Body of pancreas (tissue), 4 donors: ENCODE measurements around the gene MEIS2. TPM values are rescaled to one million over a fixed set of nuclear protein-coding genes. Genes with fewer than 3 reads are reported as not detected.

ENCODE experiments used
- ATAC-seq: fragments of 150-250 bp; one replicate; pipeline ENCODE4 v1.9.1; 2016
- DNase-seq, 4 donors: peaks; one replicate each; pipeline ENCODE4 v3.0.0-alpha.2; 2019
- H3K27ac ChIP-seq, 4 donors: fragments of 200-600 bp; sonication (generic); 1 replicate in 3 of 4; 2 replicates in 1 of 4; pipeline versions ENCODE4 v1.5.1 to v1.6.1; 2016 to 2019; ENCODE audit warnings: mild to moderate bottlenecking in 1 of 4, mixed read lengths in 1 of 4, moderate library complexity in 1 of 4
- H3K27me3 ChIP-seq, 2 donors: fragments of 200-600 bp; sonication (generic); one replicate each; pipeline ENCODE4 v1.6.0; 2016; ENCODE audit warnings: mild to moderate bottlenecking in 1 of 2
- H3K36me3 ChIP-seq, 2 donors: fragments of 200-600 bp; sonication (generic); replicated peaks in 1 of 2; 2 replicates each; pipeline ENCODE4 v1.5.1; 2016; ENCODE audit warnings: low read depth in 2 of 2; ENCODE audit not compliant: insufficient read depth in 1 of 2
- H3K4me1 ChIP-seq: fragments of 200-600 bp; sonication (generic); one replicate; pipeline ENCODE4 v1.6.0; 2016
- H3K4me3 ChIP-seq, 2 donors: fragments of 200-600 bp; sonication (generic); 1 replicate in 1 of 2; 2 replicates in 1 of 2; pipeline ENCODE4 v1.5.1; 2016 to 2019
- H3K9me3 ChIP-seq, 3 donors: fragments of 200-600 bp; sonication (generic); 1 replicate in 2 of 3; 2 replicates in 1 of 3; pipeline ENCODE4 v1.5.1; 2016
- POLR2A ChIP-seq, 3 donors: fragments of 450-650 bp; IDR thresholded peaks; one replicate each; pipeline ENCODE4 v1.6.1; 2016; ENCODE audit warnings: antibody characterized with exemption in 3 of 3, mild to moderate bottlenecking in 2 of 3
- WGBS, 2 donors: methylation state at CpG; one replicate each; pipeline ENCODE4 v1.1.5; 2017; 5-methylcytosine and 5-hydroxymethylcytosine counted together
- intact Hi-C: fragments of 100-400 bp; cut with DNase I; formaldehyde crosslinking; loops from one replicate; pipeline ENCODE4 v1.15.1; 2023
- total RNA-seq, 2 donors: library from RNA; depleted of rRNA; stranded (reverse); fragments of >200 nt; gene quantifications; one replicate each; pipeline ENCODE4 v1.1.0, GENCODE V29; 2016
- TF ChIP-seq, protein P1 (sequence below), 7 experiments: fragments of 450-650 bp in 4 of 7; fragments of 200-600 bp in 3 of 7; sonication (generic) in 3 of 7; IDR thresholded peaks; one replicate each; pipeline ENCODE4 v1.5.1; 2016 to 2019; ENCODE audit warnings: antibody characterized with exemption in 7 of 7

Gene MEIS2
- total RNA-seq, 2 donors from 2014 or later = 11.9 to 86.0 TPM

- Histone ChIP-seq H3K36me3 (no peaks in the 10 kb centered on the region), H3K9me3 (no peaks in the 10 kb centered on the region), H3K27ac (peak overlapping the region in 1 of 4 donors; percentile 24), H3K4me3 (no peak overlapping the region), H3K27me3 (no peaks in the 10 kb centered on the region), H3K4me1 (peaks cover 12% of the 10 kb centered on the region)
- intact Hi-C loops = no loop called here
- TF ChIP-seq POLR2A (IDR thresholded peaks at IDR 0.05) = no peak
- TF ChIP-seq, protein P1, sequence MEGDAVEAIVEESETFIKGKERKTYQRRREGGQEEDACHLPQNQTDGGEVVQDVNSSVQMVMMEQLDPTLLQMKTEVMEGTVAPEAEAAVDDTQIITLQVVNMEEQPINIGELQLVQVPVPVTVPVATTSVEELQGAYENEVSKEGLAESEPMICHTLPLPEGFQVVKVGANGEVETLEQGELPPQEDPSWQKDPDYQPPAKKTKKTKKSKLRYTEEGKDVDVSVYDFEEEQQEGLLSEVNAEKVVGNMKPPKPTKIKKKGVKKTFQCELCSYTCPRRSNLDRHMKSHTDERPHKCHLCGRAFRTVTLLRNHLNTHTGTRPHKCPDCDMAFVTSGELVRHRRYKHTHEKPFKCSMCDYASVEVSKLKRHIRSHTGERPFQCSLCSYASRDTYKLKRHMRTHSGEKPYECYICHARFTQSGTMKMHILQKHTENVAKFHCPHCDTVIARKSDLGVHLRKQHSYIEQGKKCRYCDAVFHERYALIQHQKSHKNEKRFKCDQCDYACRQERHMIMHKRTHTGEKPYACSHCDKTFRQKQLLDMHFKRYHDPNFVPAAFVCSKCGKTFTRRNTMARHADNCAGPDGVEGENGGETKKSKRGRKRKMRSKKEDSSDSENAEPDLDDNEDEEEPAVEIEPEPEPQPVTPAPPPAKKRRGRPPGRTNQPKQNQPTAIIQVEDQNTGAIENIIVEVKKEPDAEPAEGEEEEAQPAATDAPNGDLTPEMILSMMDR (IDR thresholded peaks at IDR 0.05) = no peak
- DNase-seq (no peak), ATAC-seq (no peak)
- 60 to 68% methylated on average over 2 of the region's 2 CpGs for WGBS, 2 donors
These were observed 11.9 kb downstream of the MEIS2 start for GRCh38 chr15:37088436-37088835.

GRCh38 chr15:37087131-37087588, 13.2 kb downstream of the MEIS2 start:
- Histone ChIP-seq H3K9me3 (no peaks in the 10 kb centered on the region), H3K27ac (peak overlapping the region in 1 of 4 donors; percentile 32), H3K4me3 (no peak overlapping the region), H3K4me1 (peaks cover 13% of the 10 kb centered on the region), H3K27me3 (no peaks in the 10 kb centered on the region), H3K36me3 (peaks cover 0 to 2% of the 10 kb centered on the region in 2 donors)
- 81 to 88% methylated on average over 4 of the region's 4 CpGs for WGBS, 2 donors
- intact Hi-C loops = no loop called here
- no peak for ATAC-seq
- no peak for TF ChIP-seq POLR2A (IDR thresholded peaks at IDR 0.05)
- TF ChIP-seq, protein P1 (IDR thresholded peaks at IDR 0.05) = no peak
- no peak for DNase-seq

GRCh38 chr15:37086521-37086920, 13.8 kb downstream of the MEIS2 start:
- no peak for DNase-seq
- Histone ChIP-seq H3K36me3 (peaks cover 0 to 2% of the 10 kb centered on the region in 2 donors), H3K27ac (peak overlapping the region in 2 of 4 donors; percentile 3 to 32), H3K27me3 (no peaks in the 10 kb centered on the region), H3K4me1 (peaks cover 20% of the 10 kb centered on the region), H3K9me3 (no peaks in the 10 kb centered on the region), H3K4me3 (no peak overlapping the region)
- intact Hi-C loops = no loop called here
- 75% methylated on average over 1 of the region's 1 CpG for WGBS, 2 donors
- no peak for TF ChIP-seq POLR2A (IDR thresholded peaks at IDR 0.05)
- TF ChIP-seq, protein P1 (IDR thresholded peaks at IDR 0.05) = no peak
- no peak for ATAC-seq

DNA sequence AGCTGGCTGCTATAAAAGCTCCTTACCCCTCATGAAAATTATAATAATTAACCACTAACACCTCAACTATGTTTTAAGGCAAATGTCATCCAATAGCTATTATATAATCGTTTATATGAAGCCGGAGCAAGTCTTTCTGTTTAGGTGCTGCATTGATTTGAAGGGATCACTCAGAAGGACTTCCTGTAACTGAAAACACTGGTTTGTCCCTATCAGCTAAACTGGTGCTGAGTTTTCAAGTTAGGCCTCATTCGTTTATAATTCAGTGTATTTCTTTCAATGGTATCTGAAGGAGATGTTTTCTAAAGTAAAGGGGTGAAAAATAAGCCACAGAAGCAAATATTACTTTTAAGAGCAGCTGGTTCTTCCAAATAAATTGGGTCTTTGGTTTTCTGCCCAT, 14.2 kb downstream of the MEIS2 start:
- Histone ChIP-seq H3K36me3 (peaks cover 0 to 2% of the 10 kb centered on the region in 2 donors), H3K9me3 (no peaks in the 10 kb centered on the region), H3K27me3 (no peaks in the 10 kb centered on the region), H3K4me3 (no peak overlapping the region), H3K27ac (peak overlapping the region in 2 of 4 donors; percentile 3 to 32), H3K4me1 (peaks cover 22% of the 10 kb centered on the region)
- intact Hi-C loops = no loop called here
- WGBS, 2 donors = 45 to 47% methylated on average over 3 of the region's 3 CpGs
- TF ChIP-seq POLR2A (IDR thresholded peaks at IDR 0.05) = no peak
- TF ChIP-seq, protein P1 (IDR thresholded peaks at IDR 0.05) = no peak
- ATAC-seq = no peak
- DNase-seq = no peak

GRCh38 chr15:37084602-37085001, 15.7 kb downstream of the MEIS2 start:
- Histone ChIP-seq H3K36me3 (peaks cover 0 to 2% of the 10 kb centered on the region in 2 donors), H3K4me1 (peaks cover 23% of the 10 kb centered on the region), H3K27ac (no peak overlapping the region), H3K27me3 (no peaks in the 10 kb centered on the region), H3K4me3 (no peak overlapping the region), H3K9me3 (no peaks in the 10 kb centered on the region)
- ATAC-seq = no peak
- intact Hi-C loops = no loop called here
- DNase-seq = no peak
- 62 to 84% methylated on average over 3 of the region's 3 CpGs for WGBS, 2 donors
- TF ChIP-seq, protein P1 (IDR thresholded peaks at IDR 0.05) = no peak
